HCT116 (cell line): ENCODE results near the gene TLR7. TPM values are rescaled to one million over a fixed set of nuclear protein-coding genes. Genes with fewer than 3 reads are reported as not detected.

Experiments used
- ATAC-seq: fragments of 200-7000 bp; cut with Tn5 transposase; 2 replicates; pipeline ENCODE4 v1.9.1; 2020; ENCODE audit warnings: mild to moderate bottlenecking, moderate library complexity
- BruUV-seq: library from RNA; stranded (reverse); fragments of 400-500 nt; replicated peaks from 2 replicates; lab custom pipeline; 2021; lab: Mats Ljungman, UMichigan
- CTCF ChIA-PET: fragments of 300-600 bp; sonication (Branson Sonifier 250); formaldehyde crosslinking; loops from one replicate; lab custom pipeline; 2021; ENCODE audit warnings: antibody characterized with exemption; lab: Charles Lee
- POLR2A ChIA-PET: fragments of 300-600, 350-600 bp; sonication (Branson Sonifier 250); formaldehyde crosslinking; loops from one replicate; lab custom pipeline; 2021; ENCODE audit warnings: antibody characterized with exemption; lab: Charles Lee
- RAD21 ChIA-PET, 2 experiments: fragments of 300-600 bp; sonication (Branson Sonifier 250); formaldehyde crosslinking; loops; one replicate each; lab custom pipeline; 2023; ENCODE audit warnings: low total read pairs in 2 of 2; ENCODE audit not compliant: uncharacterized antibody in 2 of 2, unreplicated experiment in 2 of 2, low non-redundant PET in 1 of 2; lab: Charles Lee
- DNase-seq: peaks from one replicate; pipeline ENCODE4 v3.0.0-alpha.2; 2010; ENCODE audit warnings: low read depth, low spot score
- H2AFZ ChIP-seq: fragments of 200-600 bp; shearing (Covaris generic), sonication (generic); 2 replicates; pipeline ENCODE4 v1.6.1; 2017; ENCODE audit warnings: low read depth, mixed run types, mixed read lengths, antibody characterized with exemption, low read length; ENCODE audit not compliant: poor library complexity, severe bottlenecking
- H3K27ac ChIP-seq: 2 replicates; pipeline ENCODE4 v1.5.1; 2012; ENCODE audit warnings: low read depth, low read length
- H3K27me3 ChIP-seq: fragments of 200-600 bp; sonication (generic); 2 replicates; pipeline ENCODE4 v1.6.1; 2016; ENCODE audit warnings: mixed run types, low read length, mixed read lengths; ENCODE audit not compliant: insufficient read depth
- H3K36me3 ChIP-seq, 2 experiments: fragments of 200-500 bp in 1 of 2; fragments of 200-600 bp in 1 of 2; sonication (Bioruptor generic) in 1 of 2; sonication (generic) in 1 of 2; 2 replicates each; pipeline versions ENCODE4 v1.5.1 to v1.6.1; 2014 to 2016; ENCODE audit warnings: low read length in 2 of 2, inconsistent platforms in 1 of 2, mixed read lengths in 1 of 2, mixed run types in 1 of 2; ENCODE audit not compliant: insufficient read depth in 2 of 2, control insufficient read depth in 1 of 2
- H3K4me1 ChIP-seq, 2 experiments: fragments of 200-600 bp in 1 of 2; sonication (generic) in 1 of 2; 2 replicates each; pipeline versions ENCODE4 v1.5.1 to v1.6.1; 2012 to 2017; ENCODE audit warnings: low read length in 2 of 2, inconsistent platforms in 1 of 2, mild to moderate bottlenecking in 1 of 2, mixed read lengths in 1 of 2, mixed run types in 1 of 2, moderate library complexity in 1 of 2; ENCODE audit not compliant: insufficient read depth in 2 of 2, control insufficient read depth in 1 of 2
- H3K4me2 ChIP-seq: fragments of 200-600 bp; sonication (generic); 2 replicates; pipeline ENCODE4 v1.6.1; 2017; ENCODE audit warnings: mixed run types, low read length, mixed read lengths
- H3K4me3 ChIP-seq, 2 experiments: fragments of 200-600 bp in 1 of 2; sonication (generic) in 1 of 2; replicated peaks in 1 of 2; 2 replicates each; pipeline ENCODE4 v1.5.1; 2011 to 2016; ENCODE audit warnings: low read length in 2 of 2, control low read depth in 1 of 2, low read depth in 1 of 2, mild to moderate bottlenecking in 1 of 2, mixed read lengths in 1 of 2, mixed run types in 1 of 2
- H3K79me2 ChIP-seq: fragments of 200-600 bp; sonication (generic); 2 replicates; pipeline ENCODE4 v1.6.1; 2017; ENCODE audit warnings: mild to moderate bottlenecking, mixed run types, low read length, moderate library complexity, mixed read lengths; ENCODE audit not compliant: insufficient read depth
- H3K9ac ChIP-seq: fragments of 200-600 bp; sonication (generic); 2 replicates; pipeline ENCODE4 v1.6.1; 2016; ENCODE audit warnings: low read length, mixed read lengths
- H3K9me2 ChIP-seq: fragments of 200-600 bp; sonication (generic), shearing (Covaris generic); 2 replicates; pipeline ENCODE4 v1.6.1; 2017; ENCODE audit warnings: mixed run types, mild to moderate bottlenecking, moderate library complexity; ENCODE audit not compliant: insufficient read depth
- H3K9me3 ChIP-seq, 2 experiments: fragments of 200-500 bp in 1 of 2; fragments of 200-600 bp in 1 of 2; sonication (Bioruptor generic) in 1 of 2; sonication (generic) in 1 of 2; 2 replicates each; pipeline ENCODE4 v1.6.1; 2014 to 2017; ENCODE audit warnings: low read length in 2 of 2, mixed read lengths in 2 of 2, inconsistent platforms in 1 of 2, low read depth in 1 of 2, mild to moderate bottlenecking in 1 of 2, mixed run types in 1 of 2, moderate library complexity in 1 of 2; ENCODE audit not compliant: control insufficient read depth in 1 of 2, insufficient read depth in 1 of 2
- H4K20me1 ChIP-seq: fragments of 200-600 bp; sonication (generic), shearing (Covaris generic); 2 replicates; pipeline ENCODE4 v1.6.1; 2017; ENCODE audit warnings: mixed run types, mild to moderate bottlenecking, moderate library complexity; ENCODE audit not compliant: insufficient read depth
- ATF3 ChIP-seq: IDR thresholded peaks from 2 replicates; pipeline ENCODE4 v1.6.1; 2012
- CBX3 ChIP-seq: IDR thresholded peaks from 2 replicates; pipeline ENCODE4 v1.6.1; 2012; ENCODE audit warnings: low read depth
- CEBPB ChIP-seq: IDR thresholded peaks from 2 replicates; pipeline ENCODE4 v1.6.1; 2012; ENCODE audit warnings: low read depth
- ELF1 ChIP-seq: IDR thresholded peaks from 2 replicates; pipeline ENCODE4 v1.6.1; 2012; ENCODE audit warnings: low read depth, borderline replicate concordance
- EZH2 ChIP-seq: fragments of 200-600 bp; sonication (generic); IDR thresholded peaks from 2 replicates; pipeline ENCODE4 v1.6.1; 2017; ENCODE audit warnings: antibody characterized with exemption, mixed run types
- EZH2phosphoT487 ChIP-seq: fragments of 200-600 bp; IDR thresholded peaks from 2 replicates; pipeline ENCODE4 v1.6.1; 2018; ENCODE audit warnings: antibody characterized with exemption, borderline replicate concordance
- FOSL1 ChIP-seq: IDR thresholded peaks from 2 replicates; pipeline ENCODE4 v1.6.1; 2012; ENCODE audit warnings: low read depth
- JUND ChIP-seq: IDR thresholded peaks from 2 replicates; pipeline ENCODE4 v1.6.1; 2012
- MAX ChIP-seq: IDR thresholded peaks from 2 replicates; pipeline ENCODE4 v1.6.1; 2012
- POLR2A ChIP-seq: IDR thresholded peaks from 2 replicates; pipeline ENCODE4 v1.7.0; 2011; ENCODE audit warnings: borderline replicate concordance; ENCODE audit not compliant: insufficient read depth, insufficient read length; ENCODE audit errors: extremely low read depth
- POLR2AphosphoS5 ChIP-seq: IDR thresholded peaks from 2 replicates; pipeline ENCODE4 v1.6.1; 2011; ENCODE audit warnings: mild to moderate bottlenecking, low read depth, low read length, moderate library complexity
- SIN3A ChIP-seq: IDR thresholded peaks from 2 replicates; pipeline ENCODE4 v1.6.1; 2012; ENCODE audit warnings: low read depth
- TCF7L2 ChIP-seq: IDR thresholded peaks from 2 replicates; pipeline ENCODE4 v1.7.0; 2011; ENCODE audit warnings: borderline replicate concordance, inconsistent platforms; ENCODE audit not compliant: insufficient read depth, insufficient read length; ENCODE audit errors: extremely low read depth
- ZBTB33 ChIP-seq: IDR thresholded peaks from 2 replicates; pipeline ENCODE4 v1.6.1; 2011; ENCODE audit warnings: mild to moderate bottlenecking, low read length, moderate library complexity; ENCODE audit not compliant: insufficient replicate concordance; ENCODE audit errors: extremely low read depth
- ZNF274 ChIP-seq: fragments of 200-500 bp; sonication (Bioruptor generic); IDR thresholded peaks from 2 replicates; pipeline ENCODE4 v1.6.1; 2014; ENCODE audit warnings: mild to moderate bottlenecking, low read depth, low read length, inconsistent platforms
- intact Hi-C: fragments of 100-400 bp; cut with micrococcal nuclease; formaldehyde crosslinking; loops from 2 replicates; pipeline ENCODE4 v1.10.0; 2022
- total RNA-seq: library from RNA; stranded (reverse); gene quantifications from one replicate; pipeline ENCODE4 v1.2.1, GENCODE V29; 2021; ENCODE audit not compliant: unreplicated experiment

Gene TLR7
- total RNA-seq, 1 experiment from 2014 or later: not detected

GRCh38 chrX:12878536-12878935, 11.7 kb downstream of the TLR7 start:
- H3K79me2 ChIP-seq: no peaks in the 10 kb centered on the region
- no peak overlapping the region for H3K4me3 ChIP-seq
- RAD21 ChIA-PET: no interaction called here
- intact Hi-C loops: no loop called here
- POLR2A ChIA-PET: no interaction called here
- no peaks in the 10 kb centered on the region for H3K4me1 ChIP-seq
- no peak for TF ChIP-seq ATF3
- no peak for TF ChIP-seq SIN3A
- TF ChIP-seq POLR2AphosphoS5: no peak
- TF ChIP-seq TCF7L2: no peak
- TF ChIP-seq MAX: no peak
- H3K9ac ChIP-seq: no peak overlapping the region
- DNase-seq: no peak
- H4K20me1 ChIP-seq: no peaks in the 10 kb centered on the region
- no peaks in the 10 kb centered on the region for H3K27me3 ChIP-seq
- H3K36me3 ChIP-seq: no peaks in the 10 kb centered on the region
- no TSS peak for BruUV-seq
- ATAC-seq: no peak
- CTCF ChIA-PET: no interaction called here
- no peaks in the 10 kb centered on the region for H3K9me3 ChIP-seq
- H3K9me2 ChIP-seq: no peaks in the 10 kb centered on the region
- no peak overlapping the region for H3K27ac ChIP-seq
- H2AFZ ChIP-seq: no peak overlapping the region
- no peak overlapping the region for H3K4me2 ChIP-seq

- TF ChIP-seq ATF3 (no peak), FOSL1 (no peak), POLR2A (no peak), ZNF274 (no peak), EZH2 (no peak), CBX3 (no peak), JUND (no peak), ELF1 (no peak), CEBPB (no peak), EZH2phosphoT487 (no peak), MAX (no peak), ZBTB33 (no peak)
- Histone ChIP-seq H3K27me3 (no peaks in the 10 kb centered on the region), H3K9me2 (no peaks in the 10 kb centered on the region), H3K4me3 (no peak overlapping the region), H3K4me2 (no peak overlapping the region), H3K27ac (no peak overlapping the region), H3K9ac (no peak overlapping the region), H2AFZ (no peak overlapping the region), H3K9me3 (no peaks in the 10 kb centered on the region), H3K36me3 (no peaks in the 10 kb centered on the region), H3K79me2 (no peaks in the 10 kb centered on the region), H3K4me1 (no peaks in the 10 kb centered on the region), H4K20me1 (no peaks in the 10 kb centered on the region)
- no TSS peak for BruUV-seq
- no peak for DNase-seq
- intact Hi-C loops: no loop called here
- no peak for ATAC-seq
- POLR2A ChIA-PET: no interaction called here
- CTCF ChIA-PET: no interaction called here
- RAD21 ChIA-PET: no interaction called here
Measured at GRCh38 chrX:12881914-12882313, 15.0 kb downstream of the TLR7 start.
